GM19455 (cell line): ENCODE data around the gene FBXL20.
"Not testable (repeated sequence)": the region's sequence is repeated elsewhere in the genome, so short reads cannot be mapped to it uniquely, and the experiment has no call there.

Experiments used
- ATAC-seq: cut with Tn5 transposase; IDR thresholded peaks from one replicate; pipeline ENCODE4 v1.9.1; 2021; ENCODE audit not compliant: unreplicated experiment

Gene FBXL20

GRCh38 chr17:39334008-39334744 is 67.2 kb downstream of the FBXL20 start:
- ATAC-seq = not testable (repeated sequence)

- no peak for ATAC-seq
Observed at GRCh38 chr17:39332092-39332491, 69.3 kb downstream of the FBXL20 start.

- ATAC-seq = no peak
Observed at GRCh38 chr17:39328815-39329214, 72.6 kb downstream of the FBXL20 start.

GRCh38 chr17:39327109-39327508 is 74.3 kb downstream of the FBXL20 start:
- ATAC-seq = no peak

GRCh38 chr17:39325528-39326240 is 75.7 kb downstream of the FBXL20 start:
- ATAC-seq = no peak

- ATAC-seq = no peak
Observed at GRCh38 chr17:39318636-39319035, 82.8 kb downstream of the FBXL20 start.

GRCh38 chr17:39306509-39307212 is 94.8 kb downstream of the FBXL20 start:
- no peak for ATAC-seq

- no peak for ATAC-seq
Observed at GRCh38 chr17:39305978-39306377, 95.4 kb downstream of the FBXL20 start.

GRCh38 chr17:39304188-39304587 is 97.2 kb downstream of the FBXL20 start:
- no peak for ATAC-seq

- no peak for ATAC-seq
Observed at GRCh38 chr17:39294060-39294459, 107.4 kb downstream of the FBXL20 start.

GRCh38 chr17:39292546-39292945 is 108.9 kb downstream of the FBXL20 start:
- ATAC-seq = not testable (repeated sequence)

GRCh38 chr17:39286513-39286912 is 114.9 kb downstream of the FBXL20 start:
- ATAC-seq = not testable (repeated sequence)

GRCh38 chr17:39284685-39285084 is 116.7 kb downstream of the FBXL20 start:
- no peak for ATAC-seq

- no peak for ATAC-seq
Observed at GRCh38 chr17:39283896-39284295, 117.5 kb downstream of the FBXL20 start.

GRCh38 chr17:39283098-39283497 is 118.3 kb downstream of the FBXL20 start:
- no peak for ATAC-seq

GRCh38 chr17:39281806-39282205 is 119.6 kb downstream of the FBXL20 start:
- no peak for ATAC-seq

- not testable (repeated sequence) for ATAC-seq
Observed at GRCh38 chr17:39278246-39278645, 123.2 kb downstream of the FBXL20 start.

- no peak for ATAC-seq
Observed at GRCh38 chr17:39277110-39277509, 124.3 kb downstream of the FBXL20 start.

GRCh38 chr17:39276113-39276512 is 125.3 kb downstream of the FBXL20 start:
- ATAC-seq = no peak

GRCh38 chr17:39271546-39271945 is 129.9 kb downstream of the FBXL20 start:
- no peak for ATAC-seq

- ATAC-seq = no peak
Observed at GRCh38 chr17:39270923-39271322, 130.5 kb downstream of the FBXL20 start.

- ATAC-seq = no peak
Observed at GRCh38 chr17:39264119-39264518, 137.3 kb downstream of the FBXL20 start.
